ENCODE results near the gene SH3GLB2.

The SH3GLB2 gene

GRCh38 chr9:129027685-129028191 lies 393 bp downstream of the SH3GLB2 start:
- no peak for TF ChIP-seq CTCF (IDR thresholded peaks at IDR 0.05; ENCODE audit: low read depth, low read length, missing control alignments)
- no peaks in the 10 kb centered on the region for H3K27me3 ChIP-seq (replicated peaks)
- peak overlapping the region; percentile 66 for H3K4me3 ChIP-seq (ENCODE audit: low read depth, low read length)
- H3K27ac ChIP-seq: peak overlapping the region; percentile 32
- in situ Hi-C loops (cut with HindIII; ENCODE audit: low pct_ligation_motif_present, low sequenced_read_pairs): no loop called here
- no peak for DNase-seq
- no peaks in the 10 kb centered on the region for H3K36me3 ChIP-seq (replicated peaks)

GRCh38 chr9:129027224-129027684 lies 877 bp downstream of the SH3GLB2 start:
- Histone ChIP-seq H3K4me3 (ENCODE audit: low read depth, low read length) (peak overlapping the region; percentile 66), H3K27me3 (replicated peaks) (no peaks in the 10 kb centered on the region), H3K36me3 (replicated peaks) (no peaks in the 10 kb centered on the region), H3K27ac (no peak overlapping the region)
- in situ Hi-C loops (cut with HindIII; ENCODE audit: low pct_ligation_motif_present, low sequenced_read_pairs): no loop called here
- no peak for DNase-seq
- no peak for TF ChIP-seq CTCF (IDR thresholded peaks at IDR 0.05; ENCODE audit: low read depth, low read length, missing control alignments)

GRCh38 chr9:129026442-129027223 lies 1.5 kb downstream of the SH3GLB2 start:
- H3K36me3 ChIP-seq (replicated peaks): no peaks in the 10 kb centered on the region
- no peak overlapping the region for H3K4me3 ChIP-seq (ENCODE audit: low read depth, low read length)
- no peak for TF ChIP-seq CTCF (IDR thresholded peaks at IDR 0.05; ENCODE audit: low read depth, low read length, missing control alignments)
- no peak overlapping the region for H3K27ac ChIP-seq
- DNase-seq: no peak
- in situ Hi-C loops (cut with HindIII; ENCODE audit: low pct_ligation_motif_present, low sequenced_read_pairs): no loop called here
- no peaks in the 10 kb centered on the region for H3K27me3 ChIP-seq (replicated peaks)

- H3K4me3 ChIP-seq (ENCODE audit: low read depth, low read length): no peak overlapping the region
Observed at GRCh38 chr9:129023908-129024233, 4.3 kb downstream of the SH3GLB2 start.

GRCh38 chr9:129023036-129023907 lies 4.9 kb downstream of the SH3GLB2 start:
- Histone ChIP-seq H3K4me3 (ENCODE audit: low read depth, low read length) (no peak overlapping the region), H3K36me3 (replicated peaks) (no peaks in the 10 kb centered on the region), H3K27ac (no peak overlapping the region), H3K27me3 (replicated peaks) (no peaks in the 10 kb centered on the region)
- no peak for TF ChIP-seq CTCF (IDR thresholded peaks at IDR 0.05; ENCODE audit: low read depth, low read length, missing control alignments)
- in situ Hi-C loops (cut with HindIII; ENCODE audit: low pct_ligation_motif_present, low sequenced_read_pairs): no loop called here
- DNase-seq: peak; percentile 43

More at GRCh38 chr9:129023908-129024233, 4.3 kb downstream of the SH3GLB2 start:
- no peak for DNase-seq
- no peaks in the 10 kb centered on the region for H3K27me3 ChIP-seq (replicated peaks)
- in situ Hi-C loops (cut with HindIII; ENCODE audit: low pct_ligation_motif_present, low sequenced_read_pairs): no loop called here
- no peak overlapping the region for H3K27ac ChIP-seq
- TF ChIP-seq CTCF (IDR thresholded peaks at IDR 0.05; ENCODE audit: low read depth, low read length, missing control alignments): no peak
- no peaks in the 10 kb centered on the region for H3K36me3 ChIP-seq (replicated peaks)
